Activated naive CD8-positive, alpha-beta T cell (primary cell): ENCODE data around the gene PAPLN.
A peak's percentile ranks its signal among the peaks of the same experiment; 100 is the strongest.
"Not testable (repeated sequence)": the region's sequence is repeated elsewhere in the genome, so short reads cannot be mapped to it uniquely, and the experiment has no call there.

ENCODE experiments used
- H3K27ac Mint-ChIP-seq: one replicate; pipeline ENCODE4 v1.8.0; 2021; ENCODE audit warnings: mixed read lengths
- H3K27me3 Mint-ChIP-seq: one replicate; pipeline ENCODE4 v1.8.0; 2021; ENCODE audit warnings: mixed read lengths
- H3K36me3 Mint-ChIP-seq: one replicate; pipeline ENCODE4 v1.8.0; 2021; ENCODE audit warnings: mixed read lengths
- H3K4me1 Mint-ChIP-seq: one replicate; pipeline ENCODE4 v1.8.0; 2021; ENCODE audit warnings: low read depth, mixed read lengths
- H3K4me3 Mint-ChIP-seq: one replicate; pipeline ENCODE4 v1.8.0; 2021; ENCODE audit warnings: mild to moderate bottlenecking, mixed read lengths
- H3K9me3 Mint-ChIP-seq: one replicate; pipeline ENCODE4 v1.8.0; 2021; ENCODE audit warnings: low read depth, mixed read lengths

PAPLN gene, protein sequence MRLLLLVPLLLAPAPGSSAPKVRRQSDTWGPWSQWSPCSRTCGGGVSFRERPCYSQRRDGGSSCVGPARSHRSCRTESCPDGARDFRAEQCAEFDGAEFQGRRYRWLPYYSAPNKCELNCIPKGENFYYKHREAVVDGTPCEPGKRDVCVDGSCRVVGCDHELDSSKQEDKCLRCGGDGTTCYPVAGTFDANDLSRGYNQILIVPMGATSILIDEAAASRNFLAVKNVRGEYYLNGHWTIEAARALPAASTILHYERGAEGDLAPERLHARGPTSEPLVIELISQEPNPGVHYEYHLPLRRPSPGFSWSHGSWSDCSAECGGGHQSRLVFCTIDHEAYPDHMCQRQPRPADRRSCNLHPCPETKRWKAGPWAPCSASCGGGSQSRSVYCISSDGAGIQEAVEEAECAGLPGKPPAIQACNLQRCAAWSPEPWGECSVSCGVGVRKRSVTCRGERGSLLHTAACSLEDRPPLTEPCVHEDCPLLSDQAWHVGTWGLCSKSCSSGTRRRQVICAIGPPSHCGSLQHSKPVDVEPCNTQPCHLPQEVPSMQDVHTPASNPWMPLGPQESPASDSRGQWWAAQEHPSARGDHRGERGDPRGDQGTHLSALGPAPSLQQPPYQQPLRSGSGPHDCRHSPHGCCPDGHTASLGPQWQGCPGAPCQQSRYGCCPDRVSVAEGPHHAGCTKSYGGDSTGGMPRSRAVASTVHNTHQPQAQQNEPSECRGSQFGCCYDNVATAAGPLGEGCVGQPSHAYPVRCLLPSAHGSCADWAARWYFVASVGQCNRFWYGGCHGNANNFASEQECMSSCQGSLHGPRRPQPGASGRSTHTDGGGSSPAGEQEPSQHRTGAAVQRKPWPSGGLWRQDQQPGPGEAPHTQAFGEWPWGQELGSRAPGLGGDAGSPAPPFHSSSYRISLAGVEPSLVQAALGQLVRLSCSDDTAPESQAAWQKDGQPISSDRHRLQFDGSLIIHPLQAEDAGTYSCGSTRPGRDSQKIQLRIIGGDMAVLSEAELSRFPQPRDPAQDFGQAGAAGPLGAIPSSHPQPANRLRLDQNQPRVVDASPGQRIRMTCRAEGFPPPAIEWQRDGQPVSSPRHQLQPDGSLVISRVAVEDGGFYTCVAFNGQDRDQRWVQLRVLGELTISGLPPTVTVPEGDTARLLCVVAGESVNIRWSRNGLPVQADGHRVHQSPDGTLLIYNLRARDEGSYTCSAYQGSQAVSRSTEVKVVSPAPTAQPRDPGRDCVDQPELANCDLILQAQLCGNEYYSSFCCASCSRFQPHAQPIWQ

DNA sequence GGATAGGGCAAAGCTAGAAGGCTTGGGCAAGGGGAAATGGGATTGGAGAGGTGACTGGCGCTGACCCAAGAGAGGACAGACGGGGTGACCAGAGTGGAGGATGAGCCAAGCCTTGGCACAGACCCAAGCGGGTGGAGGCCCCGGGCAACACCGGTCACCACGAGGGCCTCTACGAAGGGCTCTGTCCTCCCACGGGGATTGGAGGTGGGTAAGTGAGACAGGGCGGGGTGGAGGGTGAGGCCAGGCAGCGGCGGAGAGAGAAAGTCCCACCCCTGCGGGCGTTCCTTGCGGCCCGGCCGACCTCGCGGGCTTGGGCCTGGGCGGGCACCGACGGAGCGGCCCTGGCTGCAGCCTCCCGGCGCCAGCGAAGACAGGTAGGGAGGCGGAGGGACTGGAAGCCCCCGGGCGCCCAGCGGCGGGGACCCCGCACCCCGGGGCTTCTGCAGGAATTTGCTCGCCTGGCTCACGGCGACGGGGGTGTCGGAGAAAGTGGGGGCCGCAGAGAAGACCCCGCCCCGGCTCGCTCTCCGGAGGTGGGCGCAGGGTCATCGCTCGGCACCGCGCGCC, at the start of gene PAPLN:
TSS of gene PAPLN (plus strand) at position 288 of the 567 bp plus-strand sequence. CDS start 2,273 bp downstream, outside the sequence.
- Mint-ChIP-seq H3K27ac (no peak within 1 kb of the TSS), H3K9me3 (no peaks in the 10 kb centered on the region), H3K27me3 (peaks cover 43% of the 10 kb centered on the region), H3K4me1 (peaks cover 16% of the 10 kb centered on the region), H3K4me3 (peak within 1 kb of the TSS; percentile 72), H3K36me3 (no peaks in the 10 kb centered on the region)

DNA sequence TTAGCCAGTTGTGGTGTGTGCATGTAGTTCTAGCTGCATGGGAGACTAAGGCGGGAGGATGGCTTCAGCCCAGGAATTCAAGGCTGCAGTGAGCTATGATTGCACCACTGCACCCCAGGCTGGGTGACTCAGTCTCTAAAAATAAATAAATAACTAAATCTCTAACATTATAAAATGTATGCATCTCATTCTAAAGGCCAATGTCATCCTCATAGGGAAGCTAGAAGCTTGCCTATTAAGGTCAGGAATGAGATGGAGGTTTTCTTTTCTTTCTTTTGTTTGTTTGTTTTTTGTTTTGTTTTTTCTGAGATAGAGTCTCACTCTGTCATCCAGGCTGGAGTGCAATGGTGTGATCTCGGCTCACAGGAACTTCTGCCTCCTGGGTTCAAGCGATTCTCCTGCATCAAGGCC, 48.8 kb upstream of the PAPLN start:
- Mint-ChIP-seq H3K9me3 (no peaks in the 10 kb centered on the region), H3K4me1 (no peaks in the 10 kb centered on the region), H3K4me3 (no peak overlapping the region), H3K27me3 (no peaks in the 10 kb centered on the region), H3K27ac (no peak overlapping the region), H3K36me3 (peaks cover 5% of the 10 kb centered on the region)

DNA sequence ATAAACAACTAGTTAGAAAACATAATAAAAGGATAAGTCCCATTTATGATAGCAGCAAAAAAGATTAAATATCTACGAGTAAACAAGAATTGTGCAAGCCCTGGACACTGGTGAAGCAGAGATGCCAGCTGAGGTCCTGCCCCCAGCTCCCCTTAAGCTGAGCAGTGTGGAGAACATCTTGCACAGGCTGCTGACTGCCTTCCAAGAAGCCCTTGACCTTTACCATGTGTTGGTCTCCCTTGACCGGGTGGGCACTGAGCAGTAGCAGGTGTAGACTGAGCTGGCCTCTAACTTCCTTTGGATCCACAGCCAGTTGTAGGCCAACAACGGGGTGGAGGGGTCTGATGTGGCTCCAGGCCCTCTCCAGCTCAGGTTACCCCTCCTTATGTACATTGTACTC, 47.7 kb upstream of the PAPLN start:
- H3K4me1 Mint-ChIP-seq: no peaks in the 10 kb centered on the region
- H3K27me3 Mint-ChIP-seq: no peaks in the 10 kb centered on the region
- peaks cover 5% of the 10 kb centered on the region for H3K36me3 Mint-ChIP-seq

DNA sequence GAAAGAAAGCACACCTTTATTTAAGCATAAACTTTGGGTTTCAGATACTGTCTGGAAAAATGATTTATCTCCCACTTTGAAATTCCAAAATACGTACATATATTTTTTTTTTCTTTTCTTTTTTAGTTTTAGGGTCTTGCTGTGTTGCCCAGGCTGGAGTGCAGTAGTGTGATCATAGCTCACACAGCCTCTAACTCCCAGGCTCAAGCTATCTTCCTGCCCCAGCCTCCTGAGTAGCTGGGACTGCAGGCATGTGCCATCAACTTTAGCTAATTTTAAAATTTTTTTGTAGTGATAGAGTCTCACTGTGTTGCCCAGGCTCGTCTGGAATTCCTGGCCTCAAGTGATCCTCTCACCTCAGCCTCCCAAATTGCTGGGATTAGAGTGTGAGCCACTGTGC, 45.9 kb upstream of the PAPLN start:
- no peaks in the 10 kb centered on the region for H3K27me3 Mint-ChIP-seq
- no peak overlapping the region for H3K4me3 Mint-ChIP-seq
- H3K4me1 Mint-ChIP-seq: no peaks in the 10 kb centered on the region
- H3K9me3 Mint-ChIP-seq: no peaks in the 10 kb centered on the region
- H3K36me3 Mint-ChIP-seq: peaks cover 9% of the 10 kb centered on the region
- H3K27ac Mint-ChIP-seq: no peak overlapping the region

More for the DNA sequence above, 47.7 kb upstream of the PAPLN start:
- H3K4me3 Mint-ChIP-seq: no peak overlapping the region
- H3K9me3 Mint-ChIP-seq: no peaks in the 10 kb centered on the region
- H3K27ac Mint-ChIP-seq: no peak overlapping the region

DNA sequence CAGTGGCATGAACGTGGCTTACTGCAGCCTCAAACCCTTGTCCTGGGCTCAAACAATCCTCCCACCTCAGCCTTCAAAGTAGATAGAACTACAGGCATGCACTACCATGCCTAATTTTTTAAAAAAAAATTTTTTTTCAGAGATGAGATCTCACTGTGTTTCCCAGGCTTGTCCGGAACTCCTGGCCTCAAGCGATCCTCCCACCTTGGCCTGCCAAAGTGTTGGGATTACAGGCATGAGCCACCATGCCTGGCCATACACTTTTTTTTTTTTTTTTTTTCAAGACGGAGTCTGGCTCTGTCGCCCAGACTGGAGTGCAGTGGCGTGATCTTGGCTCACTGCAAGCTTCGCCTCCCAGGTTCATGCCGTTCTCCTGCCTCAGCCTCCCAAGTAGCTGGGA, 43.0 kb upstream of the PAPLN start:
- H3K36me3 Mint-ChIP-seq: peaks cover 15% of the 10 kb centered on the region
- not testable (repeated sequence) for H3K27ac Mint-ChIP-seq, H3K27me3 Mint-ChIP-seq, H3K4me3 Mint-ChIP-seq, H3K4me1 Mint-ChIP-seq, H3K9me3 Mint-ChIP-seq

DNA sequence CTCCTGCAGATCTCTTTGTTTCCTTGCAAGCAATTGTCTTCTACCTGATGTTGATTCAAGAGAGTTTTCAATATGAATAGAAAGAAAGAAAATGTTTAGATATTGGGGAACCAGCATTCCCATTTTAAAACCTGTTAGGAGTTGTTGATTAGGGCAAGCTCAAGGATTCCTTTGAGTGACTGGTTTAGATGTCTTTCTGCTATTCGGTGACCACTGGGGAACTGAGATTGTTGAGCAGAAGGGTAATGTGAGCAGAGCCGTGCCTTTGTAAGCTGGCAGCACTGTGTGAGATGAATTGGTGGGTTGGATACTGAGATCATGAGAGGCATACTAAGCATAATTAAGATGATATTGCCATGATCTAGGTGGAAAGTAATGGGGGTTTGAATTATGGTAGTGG, 39.1 kb upstream of the PAPLN start:
- H3K9me3 Mint-ChIP-seq: no peaks in the 10 kb centered on the region
- no peaks in the 10 kb centered on the region for H3K27me3 Mint-ChIP-seq
- peaks cover 17% of the 10 kb centered on the region for H3K36me3 Mint-ChIP-seq
- no peak overlapping the region for H3K27ac Mint-ChIP-seq
- no peaks in the 10 kb centered on the region for H3K4me1 Mint-ChIP-seq
- H3K4me3 Mint-ChIP-seq: no peak overlapping the region

DNA sequence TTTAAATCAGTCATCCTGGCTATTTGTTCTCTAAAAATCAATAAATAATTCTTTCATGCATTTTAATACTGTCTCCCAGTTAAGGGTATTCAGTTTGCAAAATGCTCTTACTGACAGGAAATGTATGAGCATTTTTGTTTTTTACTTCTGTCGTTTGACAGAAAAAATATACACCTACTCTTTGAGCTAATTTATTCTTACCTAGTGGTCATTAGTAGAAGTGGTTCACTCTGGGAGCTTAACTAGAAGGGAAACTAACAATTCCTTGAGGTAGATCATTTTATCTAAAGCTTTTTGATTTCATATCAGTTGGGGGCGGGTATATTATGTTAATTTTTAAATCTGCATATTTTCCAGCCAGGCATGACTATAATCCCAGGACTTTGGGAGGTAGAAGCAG, 33.8 kb upstream of the PAPLN start:
- H3K9me3 Mint-ChIP-seq: no peaks in the 10 kb centered on the region
- H3K27ac Mint-ChIP-seq: no peak overlapping the region
- no peak overlapping the region for H3K4me3 Mint-ChIP-seq
- H3K36me3 Mint-ChIP-seq: peaks cover 32% of the 10 kb centered on the region
- no peaks in the 10 kb centered on the region for H3K27me3 Mint-ChIP-seq
- no peaks in the 10 kb centered on the region for H3K4me1 Mint-ChIP-seq

DNA sequence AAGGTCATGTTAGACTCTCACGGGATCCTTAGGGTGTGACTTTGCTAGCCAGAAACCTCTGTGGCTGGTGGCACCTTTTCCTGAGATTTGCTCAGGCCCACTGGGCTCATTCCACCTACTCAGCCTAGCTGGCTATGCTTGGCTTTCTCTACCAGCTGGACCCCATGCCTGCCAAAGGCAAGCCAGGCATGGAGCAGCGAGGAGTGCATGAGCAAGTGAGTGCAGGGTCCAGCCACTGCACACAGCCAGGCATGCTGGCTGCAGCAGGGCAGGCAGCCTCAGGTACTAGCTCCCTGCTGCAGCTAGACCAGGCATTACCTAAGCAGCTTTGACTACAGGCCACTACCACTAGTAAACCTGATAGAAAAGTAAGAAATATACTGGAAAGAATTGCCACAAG, 29.7 kb upstream of the PAPLN start:
- Mint-ChIP-seq H3K9me3 (no peaks in the 10 kb centered on the region), H3K27ac (no peak overlapping the region), H3K4me1 (no peaks in the 10 kb centered on the region), H3K36me3 (peaks cover 24% of the 10 kb centered on the region), H3K4me3 (no peak overlapping the region), H3K27me3 (no peaks in the 10 kb centered on the region)

DNA sequence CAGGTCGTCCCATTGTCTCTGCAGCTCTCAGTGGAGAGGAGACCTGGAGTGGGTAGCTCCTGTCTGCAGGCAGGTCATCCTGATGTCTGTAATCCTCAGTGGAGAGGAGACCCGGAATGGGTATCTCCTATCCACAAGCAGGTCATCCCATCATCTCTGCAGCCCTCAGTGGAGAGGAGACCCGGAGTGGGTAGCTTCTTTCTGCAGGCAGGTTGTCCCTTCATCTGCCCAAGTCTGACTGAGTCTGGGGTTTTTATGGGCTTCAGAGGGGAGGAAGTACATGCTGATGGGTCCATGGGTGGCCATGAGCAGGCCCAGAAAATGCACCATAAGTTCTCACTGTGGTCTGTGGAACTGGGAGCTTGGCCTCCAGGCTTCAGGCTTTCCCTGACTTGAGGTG, 28.9 kb upstream of the PAPLN start:
- Mint-ChIP-seq H3K27ac (no peak overlapping the region), H3K36me3 (peaks cover 24% of the 10 kb centered on the region), H3K4me3 (no peak overlapping the region), H3K4me1 (no peaks in the 10 kb centered on the region), H3K27me3 (no peaks in the 10 kb centered on the region), H3K9me3 (no peaks in the 10 kb centered on the region)

DNA sequence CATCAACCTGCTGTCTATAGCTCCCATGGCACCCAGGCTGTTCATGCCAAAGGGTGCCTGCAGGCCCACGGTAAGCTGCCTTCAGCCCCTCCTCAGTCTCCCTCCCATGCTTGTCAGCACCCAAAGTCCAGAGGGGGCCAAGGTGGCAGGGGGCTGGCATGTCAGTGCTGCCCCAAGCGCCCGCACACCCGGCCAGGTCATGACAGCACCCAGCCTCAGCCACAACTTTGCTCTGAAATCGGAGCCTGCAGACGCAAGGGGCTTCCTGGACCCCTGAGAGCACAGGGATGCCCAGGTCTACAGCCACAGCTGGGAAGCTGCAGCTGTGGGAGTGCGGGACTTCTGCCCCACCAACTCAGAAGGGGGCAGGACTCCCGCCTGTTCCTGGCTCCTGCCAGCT, 28.5 kb upstream of the PAPLN start:
- H3K4me1 Mint-ChIP-seq: no peaks in the 10 kb centered on the region
- no peaks in the 10 kb centered on the region for H3K9me3 Mint-ChIP-seq
- H3K4me3 Mint-ChIP-seq: no peak overlapping the region
- H3K27ac Mint-ChIP-seq: no peak overlapping the region
- H3K27me3 Mint-ChIP-seq: no peaks in the 10 kb centered on the region
- peaks cover 22% of the 10 kb centered on the region for H3K36me3 Mint-ChIP-seq

DNA sequence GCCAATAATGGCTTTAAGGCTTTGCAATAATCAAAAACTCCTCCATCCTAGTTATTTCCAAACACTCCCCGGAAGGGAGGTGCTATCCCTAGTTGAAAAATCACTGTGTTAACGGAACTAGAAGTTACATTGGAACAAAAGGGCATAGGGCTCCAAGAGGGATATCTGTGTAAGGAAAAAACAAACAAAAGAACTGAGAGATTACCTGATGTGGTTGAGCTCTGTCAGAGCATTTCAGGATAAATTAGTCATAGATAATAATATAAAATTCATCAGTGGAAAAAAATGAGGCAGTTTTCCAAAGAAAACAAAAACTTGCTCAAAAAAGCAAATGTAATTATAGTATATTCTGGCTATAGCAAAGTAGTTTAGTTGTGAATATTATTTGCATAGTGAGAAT, 27.4 kb upstream of the PAPLN start:
- Mint-ChIP-seq H3K9me3 (no peaks in the 10 kb centered on the region), H3K36me3 (peaks cover 22% of the 10 kb centered on the region), H3K4me3 (no peak overlapping the region), H3K27ac (no peak overlapping the region), H3K27me3 (no peaks in the 10 kb centered on the region), H3K4me1 (no peaks in the 10 kb centered on the region)

DNA sequence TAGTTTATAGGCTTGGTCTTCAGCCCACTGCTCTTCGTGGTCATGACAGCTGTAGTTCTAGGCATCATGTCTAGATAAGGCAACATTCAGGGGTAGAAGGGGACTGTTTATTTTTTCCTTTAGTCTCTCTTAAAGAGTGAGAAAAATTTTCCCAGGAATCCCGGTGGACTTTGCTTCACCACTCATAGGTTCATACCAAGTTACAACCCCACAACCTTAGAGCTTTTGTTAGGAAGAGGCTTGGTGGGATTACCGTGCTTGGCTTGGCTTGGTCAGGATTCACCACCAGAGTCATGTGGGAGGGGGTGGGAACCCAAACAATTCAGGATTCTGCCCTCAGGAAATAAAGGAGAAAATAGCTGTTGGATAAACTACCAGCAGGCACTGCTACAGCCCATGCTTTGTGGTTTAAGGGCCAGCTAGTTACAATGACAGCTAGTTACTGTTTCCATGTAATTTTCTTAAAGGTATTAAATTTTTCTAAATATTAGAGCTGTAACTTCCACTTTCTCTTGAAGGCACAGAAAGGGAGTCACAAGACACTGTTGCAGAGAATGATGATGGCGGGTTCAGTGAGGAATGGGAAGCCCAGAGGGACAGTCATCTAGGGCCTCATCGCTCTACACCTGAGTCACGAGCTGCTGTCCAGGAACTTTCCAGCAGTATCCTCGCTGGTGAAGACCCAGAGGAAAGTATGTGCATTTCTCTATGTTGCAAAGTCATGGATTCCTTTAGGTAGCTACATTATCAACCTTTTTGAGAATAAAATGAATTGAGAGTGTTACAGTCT, 25.9 kb upstream of the PAPLN start:
- H3K4me1 Mint-ChIP-seq: no peaks in the 10 kb centered on the region
- H3K36me3 Mint-ChIP-seq: peaks cover 15% of the 10 kb centered on the region
- no peaks in the 10 kb centered on the region for H3K27me3 Mint-ChIP-seq
- no peak overlapping the region for H3K27ac Mint-ChIP-seq
- H3K4me3 Mint-ChIP-seq: no peak overlapping the region
- no peaks in the 10 kb centered on the region for H3K9me3 Mint-ChIP-seq

DNA sequence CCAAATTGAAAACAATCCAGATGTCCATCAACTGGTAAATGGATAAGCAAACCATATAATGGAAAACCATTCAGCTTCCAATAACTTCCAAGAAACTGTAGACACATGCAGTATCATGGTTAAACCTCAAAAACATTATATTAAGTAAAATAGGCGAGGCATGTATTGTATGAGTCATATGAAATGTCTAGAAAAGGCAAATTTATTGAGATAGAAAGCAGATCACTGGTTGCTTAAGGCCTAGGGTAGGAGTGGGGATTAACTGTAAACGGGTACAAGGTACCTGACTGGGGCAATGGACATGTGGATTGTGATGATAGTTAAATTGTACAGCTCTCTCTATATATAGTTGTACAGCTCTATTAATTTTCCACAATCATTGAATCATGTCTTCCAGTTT, 21.3 kb upstream of the PAPLN start:
- no peaks in the 10 kb centered on the region for H3K27me3 Mint-ChIP-seq
- no peaks in the 10 kb centered on the region for H3K9me3 Mint-ChIP-seq
- no peaks in the 10 kb centered on the region for H3K4me1 Mint-ChIP-seq
- H3K36me3 Mint-ChIP-seq: peaks cover 13% of the 10 kb centered on the region
- no peak overlapping the region for H3K4me3 Mint-ChIP-seq
- H3K27ac Mint-ChIP-seq: no peak overlapping the region

DNA sequence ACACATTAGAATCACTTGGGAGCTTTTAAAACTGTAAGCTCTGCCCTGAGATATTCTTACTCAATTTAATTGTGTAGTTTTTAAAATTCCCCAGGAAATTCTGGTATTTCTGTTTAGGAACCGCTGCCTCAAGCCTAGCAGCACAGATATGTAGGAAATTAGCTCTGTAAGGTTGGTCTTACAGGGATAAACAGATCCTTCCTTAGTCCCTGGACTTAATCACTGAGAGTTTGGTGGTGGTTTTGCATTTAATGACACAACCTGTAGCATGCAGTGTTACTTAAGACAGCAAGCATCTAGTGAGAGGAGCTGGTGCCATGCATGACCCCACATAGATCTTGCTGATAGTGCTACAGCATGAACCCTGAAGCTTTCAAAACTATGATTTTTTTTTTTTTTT, 19.9 kb upstream of the PAPLN start:
- Mint-ChIP-seq H3K27me3 (no peaks in the 10 kb centered on the region), H3K27ac (no peak overlapping the region), H3K36me3 (peaks cover 13% of the 10 kb centered on the region), H3K4me1 (no peaks in the 10 kb centered on the region), H3K9me3 (no peaks in the 10 kb centered on the region), H3K4me3 (no peak overlapping the region)
